ENCODE results near the gene ENTPD8.
"Not testable (repeated sequence)": the region's sequence is repeated elsewhere in the genome, so short reads cannot be mapped to it uniquely, and the experiment has no call there.

ENTPD8 gene

GRCh38 chr9:137390553-137391410 is 50.4 kb downstream of the ENTPD8 start:
- DNase-seq: no peak

GRCh38 chr9:137389428-137389746 is 51.8 kb downstream of the ENTPD8 start:
- DNase-seq: no peak

GRCh38 chr9:137388589-137389427 is 52.3 kb downstream of the ENTPD8 start:
- no peak for DNase-seq

- no peak for DNase-seq
Observed at GRCh38 chr9:137387891-137388560, 53.1 kb downstream of the ENTPD8 start.

- DNase-seq: no peak
Observed at GRCh38 chr9:137387114-137387890, 53.9 kb downstream of the ENTPD8 start.

- not testable (repeated sequence) for DNase-seq
Observed at GRCh38 chr9:137386507-137387113, 54.5 kb downstream of the ENTPD8 start.

GRCh38 chr9:137385061-137385655 is 56.0 kb downstream of the ENTPD8 start:
- DNase-seq: no peak

Data from stimulated activated naive CD4-positive, alpha-beta T cell treated with Interleukin-2 at 50 U/mL for 16 hours (primary cell).